Esophagus (tissue), 2 donors: Measurements from ENCODE around the gene TMED8. TPM values are rescaled to one million over a fixed set of nuclear protein-coding genes. Genes with fewer than 3 reads are reported as not detected.

Source experiments
- H3K27ac ChIP-seq, 2 donors: one replicate each; pipeline ENCODE4 v1.5.1; 2013; ENCODE audit warnings: low read depth in 2 of 2, mild to moderate bottlenecking in 2 of 2, inconsistent platforms in 1 of 2, low read length in 1 of 2, moderate library complexity in 1 of 2
- H3K27me3 ChIP-seq, 2 donors: one replicate each; pipeline ENCODE4 v1.6.1; 2013; ENCODE audit warnings: low read length in 2 of 2, control low read depth in 1 of 2, mild to moderate bottlenecking in 1 of 2; ENCODE audit not compliant: insufficient read depth in 2 of 2, control insufficient read depth in 1 of 2
- H3K36me3 ChIP-seq, 2 donors: one replicate each; pipeline ENCODE4 v1.6.1; 2013; ENCODE audit warnings: low read length in 1 of 2; ENCODE audit not compliant: control insufficient read depth in 2 of 2, insufficient read depth in 2 of 2
- H3K4me1 ChIP-seq, 2 donors: one replicate each; pipeline ENCODE4 v1.6.1; 2013; ENCODE audit warnings: low read length in 1 of 2; ENCODE audit not compliant: control insufficient read depth in 2 of 2, insufficient read depth in 2 of 2
- H3K4me3 ChIP-seq, 2 donors: one replicate each; pipeline ENCODE4 v1.5.1; 2013; ENCODE audit warnings: low read length in 2 of 2, mild to moderate bottlenecking in 2 of 2, low read depth in 1 of 2, moderate library complexity in 1 of 2
- H3K9me3 ChIP-seq, 2 donors: one replicate each; pipeline ENCODE4 v1.6.1; 2013; ENCODE audit warnings: mild to moderate bottlenecking in 2 of 2, low read depth in 1 of 2, low read length in 1 of 2, moderate library complexity in 1 of 2; ENCODE audit not compliant: control insufficient read depth in 2 of 2, insufficient read depth in 1 of 2
- WGBS, 2 donors: extraction: QIAGEN DNeasy Blood & Tissue Kit; methylation state at CpG; one replicate each; pipeline ENCODE4 v1.1.7; 2013; 5-methylcytosine and 5-hydroxymethylcytosine counted together
- polyA plus RNA-seq, 2 donors: library from polyadenylated mRNA; stranded (reverse); fragments of 200-250 nt; gene quantifications; one replicate each; pipeline ENCODE4 v1.2.3, GENCODE V29; 2013
- donor health status: healthy with polysubstance abuse.
- donor health status: Bipolar disorder and iron deficiency.

The TMED8 gene
- polyA plus RNA-seq, 2 donors: 1.5 to 2.0 TPM

GRCh38 chr14:77375164-77375950 is 1.5 kb downstream of the TMED8 start:
- 81 to 82% methylated on average over 9 of the region's 9 CpGs for WGBS, 2 donors
- H3K4me3 ChIP-seq: peak overlapping the region in 1 of 2 donors; percentile 14

GRCh38 chr14:77372304-77372841 is 4.5 kb downstream of the TMED8 start:
- H3K27ac ChIP-seq: no peak overlapping the region
- H3K36me3 ChIP-seq: no peaks in the 10 kb centered on the region
- H3K4me3 ChIP-seq: no peak overlapping the region
- WGBS, 2 donors: 49 to 66% methylated on average over 4 of the region's 4 CpGs
- H3K9me3 ChIP-seq: no peaks in the 10 kb centered on the region
- H3K27me3 ChIP-seq: no peaks in the 10 kb centered on the region
- peaks cover 2 to 3% of the 10 kb centered on the region in 2 donors for H3K4me1 ChIP-seq

More at GRCh38 chr14:77375164-77375950, 1.5 kb downstream of the TMED8 start:
- Histone ChIP-seq H3K36me3 (no peaks in the 10 kb centered on the region), H3K4me1 (peaks cover 2 to 3% of the 10 kb centered on the region in 2 donors), H3K27ac (no peak overlapping the region), H3K9me3 (no peaks in the 10 kb centered on the region), H3K27me3 (no peaks in the 10 kb centered on the region)

GRCh38 chr14:77369285-77369684 is 7.6 kb downstream of the TMED8 start:
- no peak overlapping the region for H3K27ac ChIP-seq
- H3K4me1 ChIP-seq: no peaks in the 10 kb centered on the region
- 66 to 67% methylated on average over 1 of the region's 1 CpG for WGBS, 2 donors
- H3K36me3 ChIP-seq: no peaks in the 10 kb centered on the region
- no peaks in the 10 kb centered on the region for H3K27me3 ChIP-seq
- H3K9me3 ChIP-seq: no peaks in the 10 kb centered on the region
- H3K4me3 ChIP-seq: no peak overlapping the region

GRCh38 chr14:77364146-77364545 is 12.7 kb downstream of the TMED8 start:
- H3K27me3 ChIP-seq: no peaks in the 10 kb centered on the region
- 78 to 92% methylated on average over 3 of the region's 3 CpGs for WGBS, 2 donors
- no peak overlapping the region for H3K27ac ChIP-seq
- no peaks in the 10 kb centered on the region for H3K36me3 ChIP-seq
- no peak overlapping the region for H3K4me3 ChIP-seq
- H3K4me1 ChIP-seq: no peaks in the 10 kb centered on the region
- no peaks in the 10 kb centered on the region for H3K9me3 ChIP-seq

GRCh38 chr14:77359626-77360025 is 17.3 kb downstream of the TMED8 start:
- Histone ChIP-seq H3K27me3 (no peaks in the 10 kb centered on the region), H3K4me1 (no peaks in the 10 kb centered on the region), H3K4me3 (no peak overlapping the region), H3K36me3 (no peaks in the 10 kb centered on the region), H3K27ac (no peak overlapping the region), H3K9me3 (no peaks in the 10 kb centered on the region)
- 85 to 94% methylated on average over 1 of the region's 1 CpG for WGBS, 2 donors

- Histone ChIP-seq H3K36me3 (no peaks in the 10 kb centered on the region), H3K9me3 (no peaks in the 10 kb centered on the region), H3K27me3 (no peaks in the 10 kb centered on the region), H3K27ac (no peak overlapping the region), H3K4me3 (no peak overlapping the region), H3K4me1 (no peaks in the 10 kb centered on the region)
- 94 to 96% methylated on average over 4 of the region's 4 CpGs for WGBS, 2 donors
Observed at GRCh38 chr14:77356899-77357298, 20.0 kb downstream of the TMED8 start.

- WGBS, 2 donors: 96 to 97% methylated on average over 4 of the region's 4 CpGs
- Histone ChIP-seq H3K9me3 (no peaks in the 10 kb centered on the region), H3K36me3 (no peaks in the 10 kb centered on the region), H3K4me3 (no peak overlapping the region), H3K27me3 (no peaks in the 10 kb centered on the region), H3K27ac (no peak overlapping the region), H3K4me1 (no peaks in the 10 kb centered on the region)
Observed at GRCh38 chr14:77355811-77356210, 21.1 kb downstream of the TMED8 start.

- Histone ChIP-seq H3K4me1 (no peaks in the 10 kb centered on the region), H3K36me3 (no peaks in the 10 kb centered on the region), H3K9me3 (no peaks in the 10 kb centered on the region), H3K27me3 (no peaks in the 10 kb centered on the region), H3K4me3 (no peak overlapping the region), H3K27ac (no peak overlapping the region)
- WGBS, 2 donors: 92 to 93% methylated on average over 5 of the region's 5 CpGs
Observed at GRCh38 chr14:77353469-77354141, 23.3 kb downstream of the TMED8 start.

- Histone ChIP-seq H3K27me3 (no peaks in the 10 kb centered on the region), H3K9me3 (no peaks in the 10 kb centered on the region), H3K4me1 (no peaks in the 10 kb centered on the region), H3K36me3 (peaks cover 0 to 2% of the 10 kb centered on the region in 2 donors), H3K4me3 (no peak overlapping the region), H3K27ac (no peak overlapping the region)
- WGBS, 2 donors: 85 to 87% methylated on average over 3 of the region's 3 CpGs
Observed at GRCh38 chr14:77347751-77348150, 29.1 kb downstream of the TMED8 start.
